CD4-positive, alpha-beta T cell treated with Interleukin-12 subunit alpha and Interleukin-12 subunit beta, for 1 hour (primary cell): ENCODE results near the gene CRIP1.

Experiments used
- DNase-seq: peaks from one replicate; pipeline ENCODE4 v3.0.0-alpha.2; 2020

CRIP1 gene

DNA sequence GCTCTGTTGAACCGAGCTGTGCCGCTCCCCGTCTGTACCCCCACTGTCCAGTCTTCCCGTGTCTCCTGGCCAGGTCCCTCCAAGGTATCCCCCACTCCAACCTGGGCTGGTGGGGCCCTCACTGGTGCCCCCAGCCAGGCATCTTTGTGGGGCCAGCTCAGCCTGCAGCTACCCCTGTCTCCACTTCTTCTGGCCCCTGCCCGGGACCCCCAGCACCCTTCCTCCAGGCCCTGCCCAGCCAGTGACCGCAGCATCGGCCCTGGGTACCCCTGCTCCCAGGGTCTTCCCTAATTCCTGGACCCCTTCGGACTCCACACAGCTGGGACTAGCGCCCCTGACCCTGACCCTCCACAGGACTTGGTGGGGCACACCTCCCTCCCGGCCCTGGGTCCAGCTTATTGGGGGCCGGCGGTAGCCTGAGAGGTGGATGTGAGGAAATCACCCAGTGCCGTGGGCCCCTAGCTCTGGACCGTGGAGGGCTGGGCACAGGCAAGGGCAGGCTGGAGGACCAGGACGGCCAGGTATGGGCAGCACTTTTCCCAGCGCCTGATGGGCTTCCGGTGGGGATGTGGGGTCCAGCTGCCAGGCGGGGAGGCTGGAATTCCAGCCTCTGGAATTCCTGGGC lies 4.1 kb upstream of the CRIP1 start:
- DNase-seq: no peak

DNA sequence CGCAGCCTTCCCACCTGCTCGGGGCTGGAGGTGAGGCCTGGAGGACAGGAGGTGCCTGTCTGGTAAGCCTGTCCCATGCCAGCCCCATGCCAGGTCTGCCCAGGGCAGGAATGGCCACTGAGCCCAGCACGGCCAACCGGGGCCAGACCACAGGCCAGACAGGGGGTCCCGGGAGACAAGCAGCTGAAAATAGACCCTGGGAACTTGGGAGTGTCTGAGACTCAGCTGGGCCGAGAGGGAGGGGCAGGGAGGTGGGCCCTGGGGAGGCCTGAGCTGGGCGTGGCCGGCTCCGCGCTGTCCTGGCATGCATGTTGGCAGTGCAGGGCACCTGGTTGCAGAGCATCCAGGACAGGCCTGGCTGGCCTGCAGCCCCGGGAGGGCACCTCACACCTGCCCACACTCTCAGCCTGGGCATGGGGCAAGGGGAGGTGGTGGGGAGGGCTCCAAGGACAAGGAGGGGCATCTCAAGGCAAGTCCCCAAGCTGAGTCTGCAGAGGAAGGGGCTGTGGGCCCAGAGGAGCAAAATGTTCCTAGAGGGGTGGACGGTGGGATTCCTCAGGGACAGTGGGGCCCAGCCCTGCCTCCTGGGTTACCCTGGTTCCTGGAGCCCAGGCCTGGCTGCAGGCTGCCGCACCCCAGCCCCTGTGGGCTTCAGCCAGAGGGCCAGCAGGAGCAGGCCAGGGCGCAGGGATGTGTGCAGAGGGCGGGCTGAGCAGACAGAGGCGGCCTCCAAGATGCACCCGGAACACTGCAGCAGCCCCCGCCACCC lies 3.2 kb upstream of the CRIP1 start:
- no peak for DNase-seq

DNA sequence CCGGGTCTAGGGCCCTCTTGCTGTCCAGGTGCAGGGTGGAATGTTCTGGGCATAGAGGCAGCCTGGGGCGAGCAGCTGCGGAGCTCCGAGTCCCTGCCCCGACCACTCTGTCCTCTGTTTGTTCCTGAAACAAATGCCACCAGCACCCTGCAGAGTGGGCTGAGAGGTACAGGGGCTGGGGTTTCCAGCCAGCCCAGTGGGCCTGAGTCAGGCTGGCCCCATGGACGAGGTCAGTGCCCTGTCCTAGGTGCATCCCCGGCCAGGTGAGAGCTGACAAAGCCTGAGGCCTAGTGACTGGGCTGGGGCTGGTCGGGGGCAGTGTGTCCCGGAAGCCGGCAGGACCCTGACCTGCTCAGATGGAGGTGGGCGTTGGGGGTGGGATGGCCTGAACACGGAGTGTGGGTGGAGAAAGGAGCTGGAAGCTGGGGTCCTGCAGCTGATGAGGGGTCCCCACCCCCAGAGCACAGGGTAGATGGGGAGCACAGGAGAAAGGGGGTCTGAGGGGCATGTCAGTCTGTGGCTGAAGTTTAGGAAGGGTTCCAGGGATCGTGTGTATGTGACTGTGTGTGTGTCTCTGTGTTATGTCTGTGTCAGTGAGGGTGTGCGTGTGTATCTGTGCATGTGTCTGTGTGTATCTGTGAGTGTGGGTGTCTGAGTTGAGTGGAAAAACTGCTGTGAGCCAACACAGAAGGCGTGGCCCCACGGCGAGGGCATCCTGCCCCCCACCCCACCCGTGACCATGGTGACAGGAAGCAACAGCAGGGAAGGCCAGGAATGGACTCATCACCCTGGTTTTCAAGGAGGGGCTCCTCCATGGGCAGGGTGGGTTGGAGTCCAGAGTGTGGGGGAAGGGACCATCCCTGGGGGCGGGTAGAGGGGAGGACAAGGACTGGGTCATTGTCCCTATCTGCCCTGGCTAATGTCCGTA lies 2.4 kb upstream of the CRIP1 start:
- DNase-seq: peak; percentile 84

GRCh38 chr14:105484997-105485393 lies 1.7 kb upstream of the CRIP1 start:
- DNase-seq: no peak

DNA sequence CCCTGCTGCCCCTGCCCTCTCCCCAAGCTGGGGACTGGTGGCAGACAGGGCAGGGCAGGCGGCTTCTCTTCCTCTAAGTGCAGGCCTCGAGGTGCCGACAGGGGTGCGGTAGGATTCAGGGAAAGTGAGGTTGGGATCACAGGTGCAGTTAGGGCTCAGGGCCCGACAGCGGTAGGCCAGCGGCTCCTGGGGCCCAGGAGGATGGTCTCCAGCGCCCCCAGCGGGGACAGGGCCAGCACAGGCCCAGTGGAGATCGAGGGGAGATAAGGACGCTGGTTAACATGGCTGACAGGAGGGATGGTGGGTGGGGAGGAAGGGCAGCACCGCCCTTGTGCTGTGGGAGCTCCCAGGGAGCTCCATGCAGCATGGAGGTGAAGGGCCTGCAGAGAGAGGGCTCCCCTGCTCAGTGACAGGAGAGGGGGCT lies 935 bp upstream of the CRIP1 start:
- DNase-seq: peak; percentile 83

DNA sequence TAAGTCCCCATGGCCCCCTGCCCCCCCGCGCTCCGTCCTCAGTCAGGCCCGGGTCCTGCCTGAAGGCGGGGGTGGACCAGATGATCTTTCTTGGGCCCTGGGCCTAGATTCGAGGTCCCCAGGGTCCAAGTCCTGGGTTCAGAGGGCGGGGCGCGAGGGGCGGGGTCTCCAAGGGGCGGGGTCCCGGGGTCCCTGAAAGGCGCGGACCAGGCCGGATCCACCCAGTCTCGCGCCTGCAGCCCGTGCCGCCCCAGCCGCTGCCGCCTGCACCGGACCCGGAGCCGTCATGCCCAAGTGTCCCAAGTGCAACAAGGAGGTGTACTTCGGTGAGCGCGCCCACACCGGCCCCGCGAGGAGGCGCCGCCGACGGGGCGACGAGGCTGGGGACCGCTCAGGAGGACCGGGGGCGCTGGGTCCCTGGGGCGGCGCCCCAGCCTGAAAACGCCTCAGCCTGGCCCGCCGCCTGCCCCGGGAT lies 325 bp downstream of the CRIP1 start:
- peak; percentile 87 for DNase-seq

DNA sequence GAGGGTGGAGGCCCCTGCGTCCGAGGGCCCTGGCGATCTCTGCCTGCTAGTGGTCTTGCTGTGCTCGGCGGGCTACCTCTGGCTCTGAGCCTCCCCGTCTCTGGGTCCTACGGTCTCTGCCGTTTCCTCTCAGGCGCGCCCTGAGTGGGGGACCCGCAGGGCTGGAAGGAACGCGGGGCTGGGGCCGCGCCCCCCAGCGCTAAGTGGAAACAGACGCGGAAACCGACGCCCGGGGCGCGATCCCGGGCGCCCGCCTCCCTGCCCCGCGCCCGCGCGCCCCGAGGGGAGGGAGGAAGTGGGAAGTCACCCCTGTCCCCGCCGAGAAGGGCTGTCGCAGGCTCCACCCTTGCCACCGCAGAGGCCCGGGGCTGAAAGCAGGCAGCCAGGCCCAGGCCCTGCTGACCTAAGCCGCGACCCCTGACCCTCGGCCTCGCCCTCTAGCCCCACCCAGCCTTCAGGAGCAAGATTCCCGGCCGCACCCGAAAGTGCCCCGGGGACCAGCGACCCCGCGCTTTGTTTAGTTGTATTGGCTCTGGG lies 831 bp downstream of the CRIP1 start:
- DNase-seq: peak; percentile 83

DNA sequence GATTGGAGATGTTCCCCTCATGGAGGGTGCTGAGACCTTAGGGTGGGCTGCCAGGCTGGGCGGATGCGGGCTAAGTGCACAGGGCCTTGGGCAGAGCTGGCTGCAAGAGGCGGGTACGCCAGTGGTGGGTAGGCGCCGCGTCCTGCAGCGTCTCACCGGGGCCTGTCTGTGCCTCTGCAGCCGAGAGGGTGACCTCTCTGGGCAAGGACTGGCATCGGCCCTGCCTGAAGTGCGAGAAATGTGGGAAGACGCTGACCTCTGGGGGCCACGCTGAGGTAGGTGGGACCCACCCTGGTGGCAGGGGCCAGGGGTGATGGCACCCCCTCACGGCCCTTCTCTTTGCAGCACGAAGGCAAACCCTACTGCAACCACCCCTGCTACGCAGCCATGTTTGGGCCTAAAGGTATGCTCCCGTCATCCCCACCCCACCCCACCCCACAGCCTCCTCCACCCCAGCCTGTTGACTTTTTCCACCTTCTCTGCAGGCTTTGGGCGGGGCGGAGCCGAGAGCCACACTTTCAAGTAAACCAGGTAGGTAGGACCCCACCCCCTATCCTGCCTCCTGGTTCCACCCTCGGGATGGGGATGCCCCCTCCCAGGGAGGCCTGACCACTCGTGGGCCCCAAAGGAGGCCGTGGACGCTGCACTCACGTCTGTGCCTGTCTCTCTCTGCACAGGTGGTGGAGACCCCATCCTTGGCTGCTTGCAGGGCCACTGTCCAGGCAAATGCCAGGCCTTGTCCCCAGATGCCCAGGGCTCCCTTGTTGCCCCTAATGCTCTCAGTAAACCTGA lies 1.5 kb downstream of the CRIP1 start:
- peak; percentile 56 for DNase-seq

DNA sequence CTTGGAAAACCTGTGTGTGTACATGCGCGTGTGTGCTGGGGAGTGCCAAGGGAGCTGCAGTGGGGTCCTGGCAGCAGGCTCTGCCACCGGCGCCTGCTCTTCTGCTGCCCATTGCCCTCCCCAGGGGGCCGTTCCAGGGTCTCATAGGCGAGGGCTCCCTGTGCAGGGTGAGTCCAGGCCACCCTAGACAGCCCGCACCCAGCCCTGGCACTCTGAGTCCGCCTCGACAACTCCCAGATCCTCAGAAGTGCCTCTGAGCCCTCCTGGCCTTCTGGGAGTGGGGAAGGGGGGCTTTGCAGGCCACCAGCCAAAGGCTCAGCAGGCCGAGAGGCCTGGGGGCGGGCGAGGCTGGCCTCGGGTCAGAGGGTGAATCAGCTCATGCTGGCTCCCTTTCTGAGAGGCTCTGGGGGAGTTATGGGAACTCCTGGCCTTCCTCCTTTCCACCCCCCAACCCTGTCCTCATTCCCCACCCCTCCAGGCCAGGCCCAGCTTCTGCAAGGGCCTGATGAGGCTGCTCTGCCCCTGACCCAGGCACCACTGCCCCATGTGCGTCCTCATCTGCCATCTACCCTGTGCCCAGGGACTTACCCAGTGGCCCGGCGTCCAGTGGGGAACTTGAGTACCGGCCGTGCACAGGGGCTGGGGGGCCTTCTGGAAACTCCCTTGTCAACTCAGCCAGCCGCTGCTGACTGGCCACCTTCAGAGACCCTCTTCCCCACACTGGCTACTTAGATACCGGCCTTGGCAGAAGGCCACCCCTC lies 2.3 kb downstream of the CRIP1 start:
- DNase-seq: peak; percentile 47

DNA sequence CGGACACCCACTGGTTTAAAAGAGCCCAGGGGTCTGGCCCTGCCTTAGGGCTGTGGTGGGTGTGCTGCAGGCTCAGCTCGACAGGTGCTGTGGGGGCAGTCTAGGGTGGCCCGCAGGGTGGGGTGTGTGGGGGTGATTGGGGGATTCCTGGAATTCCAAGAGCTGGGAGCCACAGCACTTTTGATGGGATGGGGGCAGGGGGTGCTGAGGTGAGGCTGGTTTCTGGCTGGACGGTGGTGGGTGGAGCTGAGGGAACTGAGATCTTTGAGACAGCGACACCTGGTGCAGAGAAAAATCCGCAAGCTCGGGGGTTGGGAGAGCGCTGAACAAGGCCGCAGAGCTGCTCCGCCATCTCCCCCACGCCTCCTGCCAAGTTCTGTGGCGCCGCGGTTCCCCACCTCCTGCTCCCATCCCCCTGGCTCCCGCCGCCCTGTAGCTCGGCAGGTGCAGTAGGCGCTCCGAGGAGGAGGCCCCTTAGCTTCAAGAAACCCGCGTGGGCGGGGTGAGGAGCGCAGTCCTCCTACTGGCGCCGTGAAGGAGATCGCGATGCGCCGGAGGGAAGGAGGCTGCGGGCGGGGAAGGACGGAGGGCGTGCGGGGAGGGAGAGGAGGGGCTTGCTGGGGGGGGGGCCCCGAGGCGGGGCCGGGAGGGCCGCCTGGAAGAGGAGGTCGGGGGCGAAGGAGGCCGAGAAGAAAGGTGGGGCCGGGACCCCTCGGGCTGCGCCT lies 3.0 kb downstream of the CRIP1 start:
- peak; percentile 91 for DNase-seq

GRCh38 chr14:105490267-105490571 lies 3.5 kb downstream of the CRIP1 start:
- no peak for DNase-seq

GRCh38 chr14:105490572-105491365 lies 4.1 kb downstream of the CRIP1 start, which contains the start of gene TEDC1:
Gene TEDC1, plus strand, starts transcription at chr14:105491246. Its CDS starts 130 bp downstream, at chr14:105491376.
- DNase-seq: peak; percentile 100

DNA sequence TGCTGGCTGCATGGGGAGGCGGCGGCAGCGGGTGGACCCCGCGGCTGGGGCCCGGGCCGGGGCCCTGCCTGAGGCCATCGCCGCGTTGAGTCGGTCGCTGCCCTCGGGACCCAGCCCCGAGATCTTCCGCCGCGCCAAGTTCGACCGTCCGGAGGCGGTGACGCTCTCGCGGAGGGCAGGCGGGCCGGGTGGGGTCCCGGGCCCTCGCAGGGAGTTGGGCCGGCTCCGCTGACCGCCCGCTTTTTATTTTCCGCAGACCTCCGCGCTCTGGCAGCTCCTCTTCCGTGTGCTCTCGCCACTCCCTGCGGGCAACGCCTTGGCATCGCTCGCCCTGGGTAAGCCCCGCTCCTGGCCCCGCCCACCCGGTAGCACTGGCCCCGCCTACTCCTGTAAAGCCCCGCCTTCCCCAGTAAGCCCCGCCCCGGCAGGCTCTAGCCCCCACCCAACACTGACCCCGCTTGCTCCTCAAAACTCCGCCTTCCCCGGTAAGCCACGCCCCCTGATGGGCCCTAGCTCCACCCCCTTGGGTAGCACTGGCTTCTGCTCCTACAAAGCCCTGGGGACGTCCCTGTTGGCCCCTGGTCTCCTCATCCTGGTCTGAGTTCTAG lies 4.8 kb downstream of the CRIP1 start:
- peak; percentile 91 for DNase-seq

DNA sequence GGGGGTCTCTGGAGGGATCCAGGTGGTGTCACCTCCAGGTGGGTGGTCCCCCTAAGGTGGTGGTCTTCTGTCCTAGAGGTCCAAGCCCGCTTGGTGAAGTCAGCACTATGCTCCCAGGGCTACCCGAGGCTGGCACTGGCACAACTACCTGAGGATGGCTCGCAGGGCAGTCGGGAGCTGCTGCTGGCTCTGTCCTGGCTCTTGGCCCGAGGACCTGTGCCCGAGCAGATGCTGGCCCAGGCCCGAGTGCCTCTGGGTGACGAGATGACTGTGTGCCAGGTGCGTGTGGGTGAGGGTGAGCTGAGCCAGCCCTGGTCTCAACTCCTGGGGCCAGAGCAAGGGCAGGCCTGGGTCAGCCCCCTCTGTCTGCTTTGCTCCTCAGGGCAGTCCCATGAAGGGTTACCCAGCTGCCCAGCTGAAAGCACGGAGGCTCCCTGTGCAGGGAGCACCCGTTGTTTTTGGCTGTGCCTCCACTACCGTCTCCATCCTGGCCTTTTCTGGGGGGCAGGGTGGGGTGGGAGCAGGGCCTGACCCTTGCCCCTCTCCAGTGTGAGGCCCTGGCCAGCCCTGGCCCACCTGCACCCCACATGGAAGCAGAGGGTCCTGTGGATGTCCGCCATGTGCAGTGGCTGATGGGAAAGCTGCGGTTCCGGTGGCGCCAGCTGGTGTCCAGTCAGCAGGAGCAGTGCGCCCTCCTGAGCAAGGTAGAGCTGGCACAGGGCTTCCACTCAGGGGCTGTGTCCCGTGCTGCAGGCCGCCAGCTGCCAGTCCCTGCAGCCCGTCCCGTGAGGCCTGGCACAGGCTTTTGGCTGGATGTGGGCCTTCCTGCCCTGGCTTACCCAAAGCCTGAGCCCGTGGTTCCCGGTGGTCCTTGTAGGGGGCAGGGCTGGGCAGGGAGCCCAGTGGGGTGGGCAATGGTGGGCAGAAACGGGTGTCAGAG lies 5.6 kb downstream of the CRIP1 start:
- peak; percentile 41 for DNase-seq

- peak; percentile 39 for DNase-seq
Observed at GRCh38 chr14:105492971-105493871, 6.5 kb downstream of the CRIP1 start.

DNA sequence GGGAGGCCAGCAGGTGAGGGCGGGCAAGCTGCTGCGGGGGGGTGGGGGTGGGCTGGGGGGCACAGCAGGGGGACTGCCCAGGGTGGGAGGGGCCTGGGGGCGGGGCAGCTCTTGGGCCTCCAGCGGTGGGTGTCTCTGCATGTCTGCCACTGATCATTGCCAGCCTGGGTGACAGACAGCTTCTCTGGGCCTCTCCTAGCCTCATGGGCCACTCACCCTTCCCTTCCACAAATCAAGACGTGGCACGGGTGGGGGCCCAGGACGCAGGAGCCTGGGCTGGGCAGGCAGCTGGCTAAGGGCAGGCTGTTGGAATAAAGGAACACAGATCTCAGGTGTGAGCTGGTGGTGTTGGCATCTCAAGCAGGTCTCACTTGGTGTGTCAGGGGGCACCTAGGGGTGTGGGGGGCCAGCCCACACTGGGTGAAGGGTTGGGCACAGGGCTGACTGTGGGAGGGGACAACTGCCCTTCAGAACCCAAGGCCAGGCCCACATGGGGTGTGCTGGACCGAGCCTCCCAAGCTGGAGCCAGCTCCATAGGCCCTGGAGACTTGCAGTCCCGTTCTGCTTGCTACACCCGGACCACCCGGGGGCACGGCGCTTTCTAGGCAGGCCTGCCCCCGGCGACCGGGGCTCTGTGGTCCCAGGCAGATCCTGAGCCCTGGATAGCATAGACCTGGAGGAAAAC lies 7.4 kb downstream of the CRIP1 start:
- no peak for DNase-seq

- DNase-seq: no peak
Observed at GRCh38 chr14:105494606-105494929, 7.9 kb downstream of the CRIP1 start.
